Nucleus accumbens (tissue), 56 donors: ENCODE results near the gene MRPS21.
"Not testable (repeated sequence)": the region's sequence is repeated elsewhere in the genome, so short reads cannot be mapped to it uniquely, and the experiment has no call there.

ENCODE experiments used
- DNase-seq, 56 donors: peaks; one replicate each; lab custom pipeline; 2025; lab: John Stamatoyannopoulos, UW

Gene MRPS21

DNA sequence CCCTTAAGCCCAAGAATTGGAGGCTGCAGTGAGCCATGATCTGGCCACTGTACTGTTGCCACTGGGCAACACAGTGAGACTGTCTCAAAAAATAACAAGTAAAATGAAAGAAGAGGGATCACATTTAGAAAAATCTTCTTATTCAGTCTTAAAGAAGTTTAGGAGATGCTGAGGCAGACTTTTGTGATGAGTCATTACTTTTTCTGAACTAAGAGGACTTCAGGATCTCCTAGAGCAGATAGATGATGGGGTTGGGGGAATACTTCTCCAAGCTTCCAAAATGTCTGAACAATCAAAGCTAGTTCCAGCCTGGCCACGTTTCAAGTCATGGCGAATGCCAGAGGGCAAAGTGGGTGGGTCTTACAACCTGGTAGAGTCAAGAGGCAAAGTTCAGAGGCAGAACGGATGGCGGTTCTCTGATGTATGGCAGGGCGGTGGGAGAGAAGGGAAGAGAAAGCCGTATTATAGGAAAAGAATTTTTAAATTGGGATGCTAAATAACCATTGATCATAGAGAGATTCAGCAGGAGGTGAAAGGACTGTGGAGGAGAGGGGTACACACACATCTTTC, 13.4 kb upstream of the MRPS21 start:
- DNase-seq, result no peak

DNA sequence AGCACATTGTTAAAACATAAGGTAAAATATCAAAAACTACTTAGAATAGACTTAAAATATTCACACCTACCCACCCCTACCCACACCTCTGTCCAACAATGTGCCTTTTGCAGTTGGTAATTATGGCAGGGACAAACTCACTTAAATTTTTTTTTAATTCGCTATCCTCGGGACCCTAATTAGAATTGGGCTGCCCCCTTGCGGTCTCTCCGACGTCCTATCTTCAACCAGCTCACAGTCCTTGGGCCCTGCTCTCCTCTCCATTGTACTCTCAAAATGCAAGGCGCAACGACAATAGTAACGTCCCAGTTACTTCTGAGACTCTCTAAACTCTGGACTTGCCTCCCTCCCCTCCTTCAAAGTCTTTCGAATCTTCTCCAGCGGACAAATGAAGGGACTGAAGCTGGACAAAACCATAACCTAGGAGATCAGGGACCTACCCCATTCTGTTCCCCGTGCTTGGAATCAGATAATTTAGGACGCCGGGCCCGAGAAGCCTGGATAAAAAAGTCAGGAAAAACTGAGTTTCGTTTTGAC, 12.4 kb upstream of the MRPS21 start:
- DNase-seq, result peak in 49 of 56 donors; percentile 18 to 86 (median 58)

DNA sequence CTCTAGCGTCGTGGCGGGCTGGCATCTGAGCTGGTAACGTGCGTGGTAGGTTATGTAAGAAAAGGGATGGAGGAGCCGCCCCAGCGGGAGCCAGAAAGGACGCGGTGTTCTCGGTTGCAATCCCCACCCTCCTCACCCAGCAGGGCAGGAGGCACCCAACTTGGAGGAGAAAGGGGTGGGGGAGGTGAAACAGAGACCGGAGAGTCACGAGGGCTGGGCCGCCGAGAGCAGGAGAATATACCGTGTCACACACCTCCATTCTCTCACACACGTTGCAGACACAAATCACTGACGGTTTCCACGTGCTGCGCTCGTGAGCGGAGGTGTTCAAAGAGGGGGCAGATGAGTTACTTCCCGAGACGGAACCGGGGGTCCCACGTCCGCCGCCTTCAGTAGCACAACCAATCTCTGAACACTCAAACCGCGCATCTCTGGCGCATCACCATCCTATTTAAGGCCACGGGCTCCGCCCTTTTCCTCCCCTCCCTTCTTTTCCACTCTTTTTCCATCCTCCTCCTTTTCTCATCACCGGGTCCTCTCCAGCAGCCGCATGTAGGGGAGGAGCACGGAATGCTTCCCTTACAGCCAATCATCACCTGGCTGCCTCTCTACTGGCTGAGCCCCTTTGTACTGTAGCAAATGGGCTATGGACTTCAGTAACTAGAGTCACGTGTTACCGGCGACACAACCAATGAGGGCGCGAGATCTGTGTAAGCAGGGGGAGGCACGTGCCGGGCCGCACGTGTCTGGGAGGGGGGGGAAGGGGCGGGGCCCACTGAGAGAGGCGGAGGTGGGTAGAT, 11.7 kb upstream of the MRPS21 start, which contains the start of gene CIART:
Gene CIART, plus strand, starts transcription at position 797 of the 800 bp plus-strand sequence. CDS start 714 bp downstream, outside the sequence.
- DNase-seq, result peak; percentile 42 to 98 (median 93)

DNA sequence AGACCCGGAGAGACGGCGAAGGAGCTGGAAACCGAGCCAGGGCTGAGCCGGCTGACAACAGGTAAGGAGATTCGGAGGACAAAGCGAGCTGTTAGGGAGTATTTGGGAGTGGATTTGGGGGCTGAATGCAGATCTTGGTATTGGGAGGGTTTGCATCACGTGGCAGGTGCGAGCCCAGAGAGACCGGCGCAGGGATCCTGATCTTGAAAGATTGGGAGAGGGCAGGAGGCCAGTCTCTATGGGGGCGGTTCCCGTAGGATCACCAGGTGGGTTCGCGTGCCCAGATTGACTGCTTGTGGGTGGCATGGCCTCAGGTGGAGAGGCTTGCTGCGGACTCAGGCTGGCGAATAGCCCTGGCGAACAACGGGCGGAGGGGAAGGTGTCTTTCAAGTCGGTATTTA, 11.1 kb upstream of the MRPS21 start:
- peak in 10 of 56 donors; percentile 38 to 70 (median 54) for DNase-seq

DNA sequence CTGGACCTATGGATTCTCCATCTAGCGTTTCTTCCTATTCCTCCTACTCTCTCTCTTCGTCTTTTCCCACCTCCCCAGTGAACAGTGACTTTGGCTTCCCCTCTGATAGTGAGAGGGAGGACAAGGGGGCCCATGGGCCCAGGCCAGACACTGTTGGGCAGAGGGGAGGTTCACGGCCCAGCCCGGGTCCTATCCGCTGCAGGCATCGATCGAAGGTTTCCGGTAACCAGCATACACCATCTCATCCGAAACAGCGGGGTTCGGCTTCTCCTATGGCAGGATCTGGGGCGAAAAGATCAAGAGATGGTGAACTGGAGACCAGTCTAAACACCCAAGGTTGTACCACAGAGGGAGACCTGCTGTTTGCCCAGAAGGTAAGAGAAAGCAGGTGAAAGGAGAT, 10.4 kb upstream of the MRPS21 start:
- no peak for DNase-seq

DNA sequence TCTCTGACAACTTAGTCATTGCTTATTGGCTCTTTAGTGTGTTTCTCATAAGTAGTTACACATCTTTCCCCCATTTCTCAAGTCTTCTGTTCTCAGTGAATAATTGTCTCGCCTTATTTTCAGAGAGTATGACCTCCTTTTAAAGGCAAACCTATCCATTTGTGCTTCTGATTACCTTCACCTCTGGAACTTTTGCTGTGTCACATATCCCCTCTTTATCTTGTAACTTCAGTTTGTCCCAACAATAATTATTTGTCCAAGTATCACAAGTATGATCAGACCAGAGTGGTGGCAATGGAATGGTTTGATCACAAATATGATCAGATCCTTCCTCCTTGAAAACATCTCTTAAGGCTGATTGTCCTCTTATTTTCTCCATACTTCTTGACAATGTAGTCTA, 5.3 kb upstream of the MRPS21 start:
- no peak for DNase-seq

DNA sequence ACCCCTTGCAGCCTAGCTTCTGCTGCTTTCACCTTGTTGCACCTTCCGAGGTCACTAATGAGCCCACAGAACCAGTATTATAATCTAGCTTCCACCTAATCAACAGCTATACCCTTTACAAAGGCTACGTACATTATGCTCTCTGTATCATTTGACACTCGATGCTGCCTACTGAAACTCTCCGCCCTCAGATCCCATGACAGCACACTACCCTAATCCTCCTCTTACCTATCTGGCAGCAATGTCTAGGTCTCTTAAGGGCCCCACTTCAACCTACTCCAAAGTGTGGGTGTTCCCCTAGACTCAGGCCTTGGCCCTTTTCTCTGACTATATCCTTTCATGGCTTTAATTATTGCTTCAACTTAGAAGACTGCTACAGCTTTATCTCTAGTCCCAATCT, 4.8 kb upstream of the MRPS21 start:
- DNase-seq, result peak in 1 of 56 donors; percentile 10

DNA sequence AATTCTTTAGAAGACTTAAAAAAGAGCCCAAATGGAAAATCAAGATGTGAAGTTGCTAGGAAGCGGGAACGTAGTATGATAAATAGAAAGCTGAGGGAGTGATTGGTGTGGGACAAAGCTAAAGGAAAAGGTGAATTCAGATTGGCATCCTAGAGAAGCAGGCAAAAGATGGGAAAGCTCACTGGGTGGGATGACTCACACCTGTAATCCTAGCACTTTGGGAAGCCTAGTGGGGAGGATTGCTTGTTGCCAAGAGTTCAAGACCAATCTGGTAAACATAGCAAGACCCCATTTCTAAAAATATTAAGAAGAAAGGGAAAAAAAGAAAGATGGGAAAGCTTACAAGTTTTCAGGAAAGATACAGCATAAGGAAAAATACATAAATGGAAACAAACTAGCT, 1.8 kb downstream of the MRPS21 start:
- no peak for DNase-seq

DNA sequence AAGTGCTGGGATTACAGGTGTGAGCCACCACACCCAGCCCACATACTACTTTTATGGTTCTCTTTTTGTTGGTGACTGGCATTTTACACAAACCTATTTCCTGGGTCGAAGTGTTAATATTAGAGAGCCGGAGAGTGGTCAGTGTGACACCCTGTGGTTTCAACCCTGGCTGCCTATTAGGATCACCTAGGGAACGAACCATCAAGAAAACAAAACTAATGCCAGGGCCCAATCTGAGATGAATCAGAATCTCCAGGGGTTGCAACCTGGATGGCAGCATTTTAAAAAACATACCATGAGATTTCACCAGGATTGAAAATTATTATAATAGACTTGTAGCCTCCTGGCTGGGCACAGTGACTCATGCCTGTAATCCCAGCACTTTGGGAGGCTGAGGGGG, 6.1 kb downstream of the MRPS21 start:
- no peak for DNase-seq

DNA sequence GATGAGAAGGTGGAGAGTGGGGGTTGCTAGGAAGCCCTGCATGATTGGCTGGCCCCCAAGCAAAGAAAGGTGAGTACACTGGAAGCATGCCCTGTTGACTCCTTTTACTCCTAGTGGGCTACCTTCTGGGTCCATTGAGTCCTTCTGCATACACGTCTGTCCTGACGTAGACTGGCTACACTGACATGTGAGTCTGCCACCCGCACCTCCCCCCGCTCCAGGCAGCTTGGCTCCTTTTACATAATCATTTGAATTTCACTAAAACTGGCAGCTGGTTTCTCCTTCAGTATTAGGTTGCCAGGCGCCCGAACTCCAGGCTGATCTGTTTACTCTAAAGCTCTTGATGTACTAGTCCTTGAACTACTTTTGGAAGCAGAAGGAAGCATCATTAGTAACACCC, 8.7 kb downstream of the MRPS21 start:
- DNase-seq, result peak in 53 of 56 donors; percentile 2 to 94 (median 51)

DNA sequence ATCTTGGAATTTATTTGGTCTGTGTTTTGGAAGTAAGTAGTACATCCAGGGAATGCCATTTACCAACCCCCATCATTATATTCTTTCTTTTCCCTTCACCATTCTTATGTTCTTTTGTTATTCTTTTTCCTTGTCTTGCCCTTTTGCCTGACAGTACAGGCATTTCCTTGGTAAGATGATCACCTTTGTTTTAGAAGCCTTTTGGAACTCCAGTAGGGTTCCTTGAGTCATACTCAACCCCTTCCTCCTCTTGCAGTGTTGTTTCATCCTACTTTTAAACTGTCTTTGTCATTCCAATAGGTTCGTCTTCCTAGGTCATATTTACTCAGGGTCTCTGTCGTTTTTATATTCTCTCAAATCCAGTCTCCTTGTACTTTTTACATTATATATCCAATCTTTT, 9.2 kb downstream of the MRPS21 start:
- DNase-seq, result no peak

DNA sequence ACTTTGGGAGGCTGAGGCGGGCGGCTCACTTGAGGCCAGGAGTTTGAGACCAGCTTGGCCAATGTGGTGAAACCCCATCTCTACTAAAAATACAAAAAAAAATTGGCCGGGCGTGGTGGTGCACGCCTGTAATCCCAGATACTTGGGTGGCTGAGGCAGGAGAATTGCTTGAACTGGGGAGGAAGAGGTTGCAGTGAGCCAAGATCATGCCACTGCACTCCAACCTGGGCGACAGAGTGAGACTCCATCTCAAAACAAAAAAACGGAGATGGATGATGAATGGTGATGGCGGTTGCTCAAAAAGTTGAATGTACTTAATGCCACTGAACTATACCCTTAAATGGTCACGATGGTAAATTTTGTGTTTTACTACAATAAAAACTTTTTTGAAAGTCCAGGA, 14.9 kb downstream of the MRPS21 start:
- not testable (repeated sequence) for DNase-seq

DNA sequence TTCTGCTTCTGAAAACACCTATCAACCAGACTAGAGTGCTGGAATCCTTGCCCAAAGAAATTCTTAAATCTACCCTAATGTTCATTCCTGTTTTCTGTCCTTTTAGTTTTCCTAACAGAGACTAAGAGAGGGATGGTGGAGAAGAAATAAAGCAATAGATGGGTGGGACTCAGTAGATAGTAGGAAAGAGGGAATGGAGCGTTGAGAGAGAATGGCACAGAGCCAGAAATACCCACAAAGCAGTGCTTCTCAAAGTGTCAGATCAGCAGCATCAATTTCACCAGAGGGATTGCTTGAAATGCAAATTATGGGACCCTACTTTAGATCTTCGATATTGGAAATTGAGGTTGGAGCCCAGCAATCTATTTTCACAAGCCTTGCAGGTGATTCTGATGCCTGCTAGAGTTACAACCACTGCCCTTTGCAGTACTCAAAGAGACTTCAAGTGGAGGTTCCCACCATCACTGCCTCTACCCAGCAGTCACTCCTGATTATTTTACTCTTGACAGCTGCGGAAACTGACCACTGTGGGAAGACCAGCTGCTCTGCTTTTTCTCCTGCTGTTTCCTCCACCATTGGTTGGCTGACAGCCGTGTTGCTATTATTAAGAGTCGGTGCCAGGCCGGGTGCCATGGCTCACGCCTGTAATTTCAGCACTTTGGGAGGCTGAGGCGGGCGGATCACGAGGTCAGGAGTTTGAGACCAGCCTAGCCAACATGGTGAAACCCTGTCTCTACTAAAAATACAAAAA, 16.3 kb downstream of the MRPS21 start:
- DNase-seq, result no peak

DNA sequence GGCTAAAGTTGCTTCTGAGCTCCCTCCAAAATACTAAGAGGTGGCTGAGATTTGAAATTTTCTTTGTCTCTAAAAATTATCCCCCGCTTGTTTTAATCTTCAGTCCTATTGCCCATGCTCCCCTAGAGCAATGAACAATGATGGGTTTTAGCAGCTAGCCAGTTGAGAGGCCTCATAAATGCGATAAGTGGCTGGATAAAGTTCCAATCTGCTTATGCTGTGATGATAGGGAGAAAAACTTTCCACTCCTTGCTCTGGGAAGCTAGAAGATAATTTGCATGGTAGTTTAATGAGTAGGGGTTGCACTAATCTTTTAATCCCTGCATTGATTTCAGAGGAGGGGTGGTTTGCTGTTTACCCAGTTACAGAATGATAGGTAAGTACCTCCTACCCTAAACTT, 18.1 kb downstream of the MRPS21 start:
- no peak for DNase-seq

DNA sequence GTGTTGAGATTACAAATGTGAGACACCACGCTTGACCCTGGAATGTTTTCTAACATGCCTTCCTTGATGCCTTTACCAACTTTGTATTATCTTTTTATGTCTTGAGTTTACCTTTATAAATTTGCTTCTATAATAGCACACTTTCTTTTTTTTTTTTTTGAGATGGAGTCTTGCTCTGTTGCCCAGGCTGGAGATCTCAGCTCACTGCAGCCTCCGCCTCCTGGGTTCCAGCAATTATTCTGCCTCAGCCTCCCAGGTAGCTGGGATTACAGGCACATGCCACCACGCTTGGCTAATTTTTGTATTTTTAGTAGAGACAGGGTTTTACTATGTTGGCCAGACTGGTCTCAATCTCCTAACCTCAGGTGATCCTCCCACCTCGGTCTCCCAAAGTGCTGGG, 21.0 kb downstream of the MRPS21 start:
- not testable (repeated sequence) for DNase-seq

DNA sequence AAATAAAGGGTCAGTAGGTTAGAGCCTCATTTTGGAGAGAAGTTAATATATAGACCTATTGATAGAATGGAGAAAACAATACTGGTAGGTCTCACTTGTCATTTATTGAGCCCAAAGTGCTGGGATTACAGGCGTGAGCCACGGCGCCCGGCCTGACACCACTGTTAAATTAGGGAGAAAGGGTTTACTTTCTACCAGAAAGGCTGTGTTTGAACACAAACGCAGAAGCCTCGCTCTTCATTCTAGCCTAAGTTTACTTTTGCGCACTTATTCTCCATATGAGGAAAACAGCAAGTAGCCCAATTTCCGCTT, 27.0 kb downstream of the MRPS21 start:
- no peak for DNase-seq

DNA sequence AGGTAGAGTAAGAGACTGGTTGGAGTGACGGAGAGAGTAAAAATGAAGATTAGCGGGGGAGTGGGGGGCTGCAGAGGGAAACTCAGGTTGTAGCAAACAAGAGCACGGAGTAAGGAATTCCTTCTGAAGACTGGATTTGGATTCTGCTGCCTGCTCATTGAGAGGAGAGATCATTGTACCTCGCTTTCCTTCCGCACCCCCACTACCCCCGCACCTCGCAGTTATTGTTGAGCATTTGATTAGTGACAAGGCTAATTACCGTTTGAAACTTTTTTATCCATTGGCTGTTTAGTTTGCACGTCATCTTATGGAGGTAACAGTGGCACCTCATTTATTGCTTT, 28.1 kb downstream of the MRPS21 start:
- DNase-seq, result no peak

DNA sequence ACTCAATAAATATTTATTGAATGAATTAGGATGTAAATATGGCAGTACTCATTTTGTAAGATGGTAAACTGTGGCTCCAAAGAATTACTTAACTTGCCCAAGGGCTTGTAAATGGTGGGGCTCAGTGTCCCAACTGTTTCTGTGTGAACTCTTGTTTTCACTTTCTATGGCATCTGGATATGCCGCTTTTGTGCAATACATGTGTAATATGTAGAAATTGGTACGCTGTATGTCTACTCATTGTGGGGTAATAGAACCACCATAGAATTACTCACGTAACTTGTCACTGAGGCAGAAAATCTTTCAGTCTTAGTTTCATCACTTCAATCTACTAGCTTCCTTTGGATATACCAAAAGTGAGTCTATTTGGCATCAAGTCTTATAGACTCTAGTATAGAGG, 28.6 kb downstream of the MRPS21 start:
- DNase-seq, result no peak

DNA sequence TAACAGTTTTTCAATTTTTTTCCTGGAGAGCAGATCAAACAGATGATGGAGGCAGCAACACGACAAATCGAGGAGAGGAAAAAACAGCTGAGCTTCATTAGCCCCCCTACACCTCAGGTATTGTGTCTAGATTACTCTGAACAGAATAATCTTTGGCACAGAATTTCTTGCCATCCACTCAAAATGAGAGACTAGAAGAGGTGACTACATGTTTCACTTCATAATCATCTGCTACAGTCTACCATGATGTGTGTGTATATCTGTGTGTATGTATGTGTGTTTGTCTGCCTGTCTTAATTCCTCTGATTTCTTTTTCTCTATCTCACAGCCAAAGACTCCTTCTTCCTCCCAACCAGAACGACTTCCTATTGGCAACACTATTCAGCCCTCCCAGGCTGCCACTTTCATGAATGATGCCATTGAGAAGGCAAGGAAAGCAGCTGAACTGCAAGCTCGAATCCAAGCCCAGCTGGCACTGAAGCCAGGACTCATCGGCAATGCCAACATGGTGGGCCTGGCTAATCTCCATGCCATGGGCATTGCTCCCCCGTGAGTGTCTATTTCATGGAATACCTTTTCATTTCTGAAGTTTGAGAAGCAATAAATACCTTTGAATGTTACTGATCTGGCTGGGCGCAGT, 39.1 kb downstream of the MRPS21 start:
- DNase-seq, result peak in 24 of 56 donors; percentile 0 to 43 (median 9)

DNA sequence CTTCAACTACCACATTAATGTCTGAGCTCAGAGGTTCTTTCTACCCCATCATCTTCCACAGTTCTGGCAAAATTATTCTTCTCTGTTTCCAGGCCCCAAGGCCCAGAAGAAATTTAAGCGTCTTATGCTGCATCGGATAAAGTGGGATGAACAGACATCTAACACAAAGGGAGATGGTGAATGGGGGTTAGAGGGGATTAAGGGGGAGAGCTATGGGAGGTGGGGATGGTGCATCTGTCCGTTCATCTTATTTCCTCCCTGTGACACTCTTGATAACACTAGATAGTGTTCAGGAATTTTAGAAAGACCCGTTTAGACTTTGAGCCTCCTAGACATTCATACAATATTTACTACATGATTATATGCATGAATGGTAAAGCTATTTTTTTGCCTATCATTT, 52.7 kb downstream of the MRPS21 start:
- DNase-seq, result no peak

DNA sequence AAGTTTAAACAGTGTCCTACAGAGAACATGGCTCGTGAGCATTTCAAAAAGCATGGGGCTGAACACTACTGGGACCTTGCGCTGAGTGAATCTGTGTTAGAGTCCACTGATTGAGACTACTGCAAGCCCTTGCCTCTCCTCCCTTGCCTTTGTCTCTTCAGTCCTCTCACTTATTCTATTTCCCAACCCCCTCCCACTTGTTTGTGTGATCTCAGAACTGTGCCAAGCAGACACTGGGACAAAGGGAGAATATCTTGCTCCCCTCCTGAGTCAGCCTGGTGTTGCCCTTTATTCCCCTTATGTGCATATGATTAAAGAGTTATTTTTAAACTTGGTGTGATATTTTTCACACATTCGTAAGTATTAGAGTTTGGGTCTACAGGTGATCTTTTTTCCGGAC, 59.2 kb downstream of the MRPS21 start:
- no peak for DNase-seq
